Mucosa of stomach (tissue), 1 donor: ENCODE measurements around the gene NOS3.

Experiments used
- H3K27me3 ChIP-seq: one replicate; pipeline ENCODE4 v1.7.0; 2013; ENCODE audit warnings: mild to moderate bottlenecking, low read length; ENCODE audit not compliant: control insufficient read depth, insufficient read depth
- H3K36me3 ChIP-seq: one replicate; pipeline ENCODE4 v1.7.0; 2013; ENCODE audit warnings: low read length; ENCODE audit not compliant: control insufficient read depth, insufficient read depth
- H3K4me1 ChIP-seq: one replicate; pipeline ENCODE4 v1.7.0; 2013; ENCODE audit warnings: mild to moderate bottlenecking, low read length; ENCODE audit not compliant: control insufficient read depth, insufficient read depth
- H3K4me3 ChIP-seq: one replicate; pipeline ENCODE4 v1.7.0; 2013; ENCODE audit warnings: low read length
- H3K9ac ChIP-seq: one replicate; pipeline ENCODE4 v1.7.0; 2013; ENCODE audit warnings: mild to moderate bottlenecking, low read length, moderate library complexity
- H3K9me3 ChIP-seq: one replicate; pipeline ENCODE4 v1.7.0; 2013; ENCODE audit warnings: mild to moderate bottlenecking, low read length, moderate library complexity; ENCODE audit not compliant: control insufficient read depth
- donor health status: Pancreatic carcinoma.

NOS3 gene

GRCh38 chr7:150990416-150991186, at the start of gene NOS3:
Gene NOS3 (plus strand): TSS chr7:150991017. CDS start chr7:150993804, 2,787 bp downstream.
- peaks cover 3% of the 10 kb centered on the region for H3K27me3 ChIP-seq

DNA sequence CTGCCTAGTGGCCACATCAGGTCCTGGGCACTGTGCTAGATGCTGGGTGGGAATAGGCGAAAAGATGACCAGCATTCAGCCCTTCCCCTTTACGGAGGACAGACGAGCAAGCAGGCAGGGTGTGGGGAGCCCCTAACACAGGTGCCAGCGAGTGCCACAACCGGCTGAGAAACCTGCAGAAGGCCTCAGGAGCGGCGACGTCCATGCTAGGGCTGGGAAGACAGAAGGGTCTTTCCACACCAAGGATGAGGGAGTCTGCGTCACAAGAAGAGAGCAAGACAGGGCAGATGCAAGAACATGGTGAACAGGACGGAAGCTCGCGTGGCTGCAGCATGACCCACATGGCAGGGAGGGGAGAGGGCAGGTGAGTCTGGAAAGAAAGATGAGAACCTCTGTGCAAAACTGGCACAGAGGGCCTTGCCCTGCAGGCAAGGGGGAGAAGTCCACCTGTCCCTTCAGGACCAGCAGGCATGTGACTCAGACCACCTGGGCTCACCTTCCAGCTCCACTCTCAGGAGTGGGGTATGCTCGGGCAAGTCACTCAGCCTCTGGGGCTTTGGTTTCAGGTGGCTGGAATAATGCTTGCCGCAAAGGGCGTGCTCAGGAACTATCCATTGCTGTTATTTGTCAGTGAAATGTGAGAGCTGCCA, 49.3 kb upstream of the NOS3 start:
- Histone ChIP-seq H3K9ac (no peak overlapping the region), H3K4me3 (no peak overlapping the region), H3K27me3 (peaks cover 4% of the 10 kb centered on the region), H3K4me1 (no peaks in the 10 kb centered on the region), H3K9me3 (no peaks in the 10 kb centered on the region), H3K36me3 (no peaks in the 10 kb centered on the region)

More at GRCh38 chr7:150990416-150991186, at the start of gene NOS3:
- Histone ChIP-seq H3K36me3 (no peaks in the 10 kb centered on the region), H3K4me1 (no peaks in the 10 kb centered on the region), H3K9ac (no peak within 1 kb of the TSS), H3K9me3 (no peaks in the 10 kb centered on the region), H3K4me3 (no peak within 1 kb of the TSS)

DNA sequence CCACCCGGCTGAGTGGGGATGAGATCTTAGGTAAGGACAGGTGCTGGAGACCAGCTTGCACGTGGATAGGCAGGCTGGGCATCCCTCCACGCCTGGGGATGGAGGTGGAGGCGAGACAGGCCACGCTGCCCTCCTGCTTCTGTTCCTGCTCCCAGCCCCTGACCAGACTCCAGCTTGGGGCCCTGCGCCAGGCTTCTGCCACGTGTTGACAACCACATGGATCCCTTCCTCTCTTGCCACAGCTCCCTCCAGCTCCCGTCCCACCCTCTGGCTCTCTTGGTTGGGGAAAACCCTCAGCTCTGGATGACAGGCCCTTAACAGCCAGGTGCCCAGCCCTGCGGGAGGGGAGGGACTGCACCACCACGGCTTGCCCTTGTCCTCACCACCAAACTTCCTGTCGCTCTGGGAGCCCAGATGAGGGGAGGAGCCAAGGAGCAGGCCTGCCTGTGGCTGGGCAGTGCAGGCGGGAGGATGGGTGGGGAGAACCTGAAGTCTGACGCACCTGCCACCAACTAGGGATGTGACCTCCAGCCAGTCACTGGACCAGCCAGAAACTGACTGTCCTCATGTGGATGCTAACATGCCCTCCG, 48.7 kb upstream of the NOS3 start:
- Histone ChIP-seq H3K9ac (no peak overlapping the region), H3K4me1 (no peaks in the 10 kb centered on the region), H3K4me3 (no peak overlapping the region)

DNA sequence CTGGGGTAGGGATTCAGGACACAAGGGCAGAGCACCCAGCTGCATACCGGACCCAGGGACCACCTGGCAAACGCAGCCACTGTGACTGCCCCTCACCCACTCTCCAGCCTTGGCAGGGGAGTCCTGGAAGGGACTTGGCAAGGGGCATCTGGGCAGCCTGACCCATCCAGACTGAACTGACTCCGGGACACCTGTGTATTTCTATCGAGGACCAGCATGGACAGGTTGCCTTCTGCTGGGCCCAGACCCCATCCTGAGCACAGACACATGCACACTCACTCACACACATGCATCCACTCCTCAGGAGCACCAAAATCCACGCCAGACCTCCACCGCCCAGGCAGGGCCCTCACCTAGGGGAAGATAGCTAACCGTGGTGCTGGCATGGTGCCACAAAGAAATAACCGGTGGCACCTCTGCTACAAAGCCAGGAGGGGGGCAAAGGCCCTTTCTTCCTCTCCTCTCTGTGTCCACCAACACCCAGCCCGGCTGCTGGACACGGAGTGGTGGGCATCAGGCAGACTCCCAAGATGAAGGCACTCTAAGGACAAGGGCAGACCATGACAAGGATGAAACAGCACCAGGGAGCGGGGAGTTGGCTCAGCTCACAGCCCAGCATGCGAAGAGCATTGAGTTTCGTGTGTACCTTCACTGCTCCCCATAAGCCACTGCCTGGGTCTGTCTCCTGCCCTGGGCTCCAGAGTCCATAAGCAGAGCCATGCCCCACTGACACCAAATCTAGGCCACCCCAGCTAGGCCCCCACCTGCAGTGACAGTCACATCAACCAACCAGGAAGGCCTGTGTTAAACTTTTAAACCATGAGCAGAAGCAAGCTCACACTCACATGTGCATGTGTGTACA, 48.0 kb upstream of the NOS3 start:
- Histone ChIP-seq H3K27me3 (peaks cover 10% of the 10 kb centered on the region), H3K9ac (no peak overlapping the region), H3K36me3 (no peaks in the 10 kb centered on the region), H3K4me3 (no peak overlapping the region), H3K4me1 (no peaks in the 10 kb centered on the region), H3K9me3 (no peaks in the 10 kb centered on the region)

More for the DNA sequence above, 48.7 kb upstream of the NOS3 start:
- Histone ChIP-seq H3K27me3 (peaks cover 6% of the 10 kb centered on the region), H3K36me3 (no peaks in the 10 kb centered on the region), H3K9me3 (no peaks in the 10 kb centered on the region)

DNA sequence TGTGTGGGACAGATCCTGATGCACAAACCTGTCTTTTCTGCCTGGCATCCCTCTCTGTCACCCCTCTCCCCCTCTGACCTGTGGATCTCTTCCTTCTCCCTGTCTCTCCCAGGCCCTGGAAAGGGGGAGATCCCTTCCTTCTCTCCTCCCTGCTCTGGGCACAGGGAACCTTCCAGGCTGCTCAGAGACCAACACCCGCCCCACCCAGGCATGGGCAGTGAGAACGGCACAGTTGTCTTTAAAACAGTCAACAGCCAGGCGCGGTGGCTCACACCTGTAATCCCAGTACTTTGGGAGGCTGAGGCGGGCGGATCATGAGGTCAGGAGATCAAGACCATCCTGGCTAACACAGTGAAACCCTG, 47.4 kb upstream of the NOS3 start:
- H3K9me3 ChIP-seq: no peaks in the 10 kb centered on the region
- no peaks in the 10 kb centered on the region for H3K4me1 ChIP-seq
- no peak overlapping the region for H3K9ac ChIP-seq
- no peaks in the 10 kb centered on the region for H3K36me3 ChIP-seq
- H3K4me3 ChIP-seq: no peak overlapping the region
- H3K27me3 ChIP-seq: peaks cover 13% of the 10 kb centered on the region

- no peak overlapping the region for H3K4me3 ChIP-seq
- H3K9me3 ChIP-seq: no peaks in the 10 kb centered on the region
- peaks cover 11% of the 10 kb centered on the region for H3K27me3 ChIP-seq
- no peak overlapping the region for H3K9ac ChIP-seq
- H3K36me3 ChIP-seq: no peaks in the 10 kb centered on the region
- H3K4me1 ChIP-seq: no peaks in the 10 kb centered on the region
Measured at GRCh38 chr7:150944066-150945042, 46.5 kb upstream of the NOS3 start.

DNA sequence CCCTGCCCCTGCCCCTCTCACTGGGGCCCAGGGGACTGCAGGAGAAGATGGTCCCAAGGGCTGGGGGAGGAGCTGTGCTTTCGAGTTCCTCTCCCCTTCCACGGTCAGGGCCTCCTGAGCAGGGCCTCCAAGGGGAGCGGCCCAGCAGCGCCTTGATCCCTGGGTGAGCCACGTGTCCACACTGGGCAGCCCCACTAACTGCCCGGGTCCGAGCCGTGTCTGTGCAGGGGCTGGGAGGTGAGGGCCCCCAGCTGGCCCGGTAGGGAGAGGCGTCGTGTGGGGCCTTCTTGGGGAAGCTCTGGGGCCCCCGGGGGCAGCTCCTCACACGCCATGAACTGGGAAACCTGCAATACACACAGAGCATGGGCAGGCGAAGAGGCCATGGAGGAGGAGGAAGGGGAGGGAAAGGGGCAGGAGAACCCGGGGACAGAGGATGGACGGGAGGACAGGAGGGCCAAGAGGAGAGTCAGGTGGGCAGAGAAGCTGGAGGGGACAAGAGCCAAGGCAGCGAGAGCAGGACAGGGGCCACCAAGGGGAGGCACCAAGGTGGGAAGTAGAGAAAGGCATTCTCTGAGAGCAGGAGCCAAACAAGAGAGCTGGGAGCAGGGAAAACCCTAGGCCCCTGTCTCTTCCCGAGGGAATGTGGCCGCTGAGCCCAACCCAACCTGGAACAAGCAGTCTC, 45.5 kb upstream of the NOS3 start:
- no peaks in the 10 kb centered on the region for H3K9me3 ChIP-seq
- H3K9ac ChIP-seq: no peak overlapping the region
- H3K4me3 ChIP-seq: no peak overlapping the region
- no peaks in the 10 kb centered on the region for H3K36me3 ChIP-seq
- peaks cover 9% of the 10 kb centered on the region for H3K27me3 ChIP-seq
- no peaks in the 10 kb centered on the region for H3K4me1 ChIP-seq

DNA sequence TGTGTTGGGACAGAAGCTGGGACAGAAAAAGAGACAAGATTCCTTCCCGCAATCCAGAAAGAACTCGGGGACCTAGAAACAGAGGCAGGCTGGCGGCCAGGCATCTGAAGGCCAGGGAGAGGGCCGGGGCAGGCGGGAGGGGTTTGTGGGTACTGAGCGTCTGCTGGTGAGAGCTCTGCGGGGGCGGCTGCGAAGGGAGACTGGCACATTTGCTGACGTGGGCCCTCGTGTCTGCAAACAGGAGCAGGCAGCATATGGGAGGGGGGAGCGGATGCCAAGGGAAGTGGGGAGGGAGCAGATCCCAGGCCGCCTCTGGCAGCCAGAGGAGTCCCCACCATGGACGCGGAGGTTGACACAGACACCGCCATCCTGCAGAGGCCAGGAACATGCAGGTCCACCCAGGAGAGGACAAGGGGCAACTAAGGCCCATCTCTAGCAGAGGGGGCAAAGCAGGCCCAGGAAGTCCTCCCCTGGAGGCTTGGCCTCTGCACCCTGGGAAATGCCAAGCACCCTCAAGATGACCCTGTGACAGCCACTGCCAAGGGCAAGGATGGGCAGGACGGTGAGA, 44.9 kb upstream of the NOS3 start:
- peaks cover 9% of the 10 kb centered on the region for H3K27me3 ChIP-seq
- H3K4me3 ChIP-seq: no peak overlapping the region
- H3K9ac ChIP-seq: no peak overlapping the region
- no peaks in the 10 kb centered on the region for H3K9me3 ChIP-seq
- H3K36me3 ChIP-seq: no peaks in the 10 kb centered on the region
- H3K4me1 ChIP-seq: no peaks in the 10 kb centered on the region

DNA sequence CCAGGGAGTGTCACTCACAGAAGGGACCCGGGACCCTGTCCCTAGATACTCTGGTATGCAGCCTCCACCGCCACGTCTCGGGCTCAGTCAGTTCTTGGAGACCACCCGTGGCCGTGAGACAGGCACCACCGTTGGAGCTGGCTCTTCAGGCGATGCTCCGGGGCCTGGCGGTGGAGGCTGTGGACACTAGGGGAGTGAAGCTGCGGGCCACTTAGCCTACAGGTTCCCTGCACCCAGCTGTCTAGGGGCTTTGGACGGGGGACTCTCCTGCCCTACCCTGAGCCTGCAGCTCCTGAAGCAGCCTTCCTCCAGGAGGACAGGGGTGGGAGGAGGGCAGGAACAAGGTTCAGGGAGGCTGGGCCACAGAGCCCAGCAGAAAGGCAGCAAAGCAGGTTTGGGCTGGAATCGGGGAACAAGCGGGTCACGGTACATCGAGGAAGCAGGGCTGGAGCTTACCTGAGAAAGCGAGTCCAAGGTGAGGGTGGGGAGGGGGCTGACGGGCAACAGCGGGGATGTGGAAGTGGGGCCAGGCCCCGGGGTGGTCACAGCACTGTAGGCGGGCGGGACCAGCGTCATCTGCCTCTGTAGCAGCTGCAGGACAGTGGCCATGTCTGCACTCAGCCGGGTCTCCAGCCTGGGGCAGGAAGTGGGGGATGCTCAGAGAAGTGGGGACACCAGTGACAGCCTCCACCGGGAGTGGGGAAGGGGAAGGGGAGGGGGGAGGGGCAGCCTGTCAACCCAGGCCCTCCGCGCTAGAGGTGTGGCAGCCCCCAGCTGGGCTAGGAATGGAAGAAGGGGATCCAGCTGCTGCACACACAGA, 44.2 kb upstream of the NOS3 start:
- H3K9ac ChIP-seq: no peak overlapping the region
- no peaks in the 10 kb centered on the region for H3K9me3 ChIP-seq
- H3K4me3 ChIP-seq: no peak overlapping the region
- no peaks in the 10 kb centered on the region for H3K4me1 ChIP-seq
- H3K27me3 ChIP-seq: peaks cover 9% of the 10 kb centered on the region
- H3K36me3 ChIP-seq: no peaks in the 10 kb centered on the region

DNA sequence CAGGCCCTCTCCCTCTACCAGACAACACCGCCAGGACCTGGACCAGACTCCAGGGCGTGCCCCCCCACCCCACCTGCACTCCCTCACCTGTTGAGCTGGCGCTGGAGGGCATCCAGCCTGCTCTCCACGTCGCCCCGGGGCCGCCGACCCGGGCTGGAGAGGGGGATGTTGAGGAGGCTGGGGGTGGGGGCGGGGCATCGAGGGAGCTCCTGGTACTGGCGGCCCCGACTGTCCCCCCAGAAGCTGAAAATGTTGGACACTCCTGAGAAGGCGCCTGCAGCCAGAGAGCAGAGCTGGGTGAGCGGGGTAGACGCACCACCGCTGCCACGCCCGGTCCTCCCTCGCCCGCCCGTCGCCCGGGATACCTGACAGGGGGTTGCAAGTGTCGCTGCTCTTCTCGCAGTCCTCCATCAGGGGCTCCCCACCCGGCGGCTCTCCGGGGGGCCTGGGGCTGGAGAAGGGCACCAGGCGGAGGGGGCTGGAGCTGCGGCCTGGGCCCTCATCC, 43.5 kb upstream of the NOS3 start:
- H3K4me1 ChIP-seq: no peaks in the 10 kb centered on the region
- H3K9ac ChIP-seq: no peak overlapping the region
- H3K4me3 ChIP-seq: no peak overlapping the region
- peaks cover 9% of the 10 kb centered on the region for H3K27me3 ChIP-seq
- no peaks in the 10 kb centered on the region for H3K9me3 ChIP-seq
- no peaks in the 10 kb centered on the region for H3K36me3 ChIP-seq
